ENCODE measurements around the gene LRRFIP1. TPM values are rescaled to one million over a fixed set of nuclear protein-coding genes. Genes with fewer than 3 reads are reported as not detected.

LRRFIP1 gene
- total and polyA plus RNA-seq, 8 donors: 18.4 to 55.0 (median 31.7) TPM

DNA sequence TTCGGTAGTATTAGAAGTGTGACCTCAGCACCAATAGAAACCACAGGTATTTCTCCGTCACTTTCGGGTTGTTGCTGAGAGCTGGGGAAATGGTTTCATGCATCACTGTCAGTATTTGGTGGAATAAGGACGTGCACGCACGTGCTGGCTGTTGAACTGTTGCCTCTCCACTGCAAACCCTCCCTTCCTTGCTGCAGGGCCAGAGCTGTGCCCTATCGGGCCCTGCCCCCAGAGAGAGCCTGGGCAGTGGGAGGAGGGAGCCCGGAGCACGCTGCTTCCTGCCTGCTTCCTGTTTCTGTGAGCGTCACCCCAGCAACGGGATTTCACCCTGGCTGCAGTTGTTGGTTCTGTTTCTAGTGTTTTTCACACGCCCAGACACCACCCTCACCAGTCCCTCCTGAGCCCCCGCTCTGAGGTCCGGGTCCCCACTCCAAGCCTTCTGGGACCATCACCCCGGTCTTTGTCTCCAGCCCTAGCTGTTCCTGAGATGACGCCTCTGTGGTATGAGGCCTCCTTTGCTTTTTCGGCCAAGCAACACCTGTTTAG is 47.4 kb downstream of the LRRFIP1 start:
- no peaks in the 10 kb centered on the region for H3K9me3 ChIP-seq
- FAIRE-seq: no peak
- no peaks in the 10 kb centered on the region for H3K27me3 ChIP-seq
- peaks cover 3 to 26% (median 4%) of the 10 kb centered on the region in 3 donors for H3K4me1 ChIP-seq
- 49 to 57% methylated on average over 17 of the region's 17 CpGs for WGBS, 2 donors
- peak overlapping the region; percentile 29 to 84 (median 62) for H3K27ac ChIP-seq
- H3K4me3 ChIP-seq: peak overlapping the region in 1 of 4 donors; percentile 6
- intact Hi-C loops (cut with DNase I): loop anchor here in 1 of 3 donors (5.0 kb wide), 1 partner anchor 67 kb away; no protein-coding TSS in a partner anchor
- H3K36me3 ChIP-seq: no peaks in the 10 kb centered on the region
- peak in 5 of 6 donors; percentile 55 to 80 (median 67) for DNase-seq
- TF ChIP-seq, protein P1, sequence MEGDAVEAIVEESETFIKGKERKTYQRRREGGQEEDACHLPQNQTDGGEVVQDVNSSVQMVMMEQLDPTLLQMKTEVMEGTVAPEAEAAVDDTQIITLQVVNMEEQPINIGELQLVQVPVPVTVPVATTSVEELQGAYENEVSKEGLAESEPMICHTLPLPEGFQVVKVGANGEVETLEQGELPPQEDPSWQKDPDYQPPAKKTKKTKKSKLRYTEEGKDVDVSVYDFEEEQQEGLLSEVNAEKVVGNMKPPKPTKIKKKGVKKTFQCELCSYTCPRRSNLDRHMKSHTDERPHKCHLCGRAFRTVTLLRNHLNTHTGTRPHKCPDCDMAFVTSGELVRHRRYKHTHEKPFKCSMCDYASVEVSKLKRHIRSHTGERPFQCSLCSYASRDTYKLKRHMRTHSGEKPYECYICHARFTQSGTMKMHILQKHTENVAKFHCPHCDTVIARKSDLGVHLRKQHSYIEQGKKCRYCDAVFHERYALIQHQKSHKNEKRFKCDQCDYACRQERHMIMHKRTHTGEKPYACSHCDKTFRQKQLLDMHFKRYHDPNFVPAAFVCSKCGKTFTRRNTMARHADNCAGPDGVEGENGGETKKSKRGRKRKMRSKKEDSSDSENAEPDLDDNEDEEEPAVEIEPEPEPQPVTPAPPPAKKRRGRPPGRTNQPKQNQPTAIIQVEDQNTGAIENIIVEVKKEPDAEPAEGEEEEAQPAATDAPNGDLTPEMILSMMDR (IDR thresholded peaks at IDR 0.05): no peak
- peak; percentile 81 to 91 (median 85) for ATAC-seq

- H3K27me3 ChIP-seq: no peaks in the 10 kb centered on the region
- FAIRE-seq (no peak), DNase-seq (no peak), ATAC-seq (no peak)
- intact Hi-C loops (cut with DNase I): no loop called here
- no peaks in the 10 kb centered on the region for H3K36me3 ChIP-seq
- TF ChIP-seq, protein P1 (IDR thresholded peaks at IDR 0.05): no peak
- H3K27ac ChIP-seq: peak overlapping the region; percentile 29 to 84 (median 62)
- no peaks in the 10 kb centered on the region for H3K9me3 ChIP-seq
- peak overlapping the region in 1 of 4 donors; percentile 6 for H3K4me3 ChIP-seq
- peaks cover 3 to 26% (median 4%) of the 10 kb centered on the region in 3 donors for H3K4me1 ChIP-seq
- WGBS, 2 donors: 70 to 77% methylated on average over 5 of the region's 5 CpGs
These were observed 47.9 kb downstream of the LRRFIP1 start for GRCh38 chr2:237675316-237675715.

DNA sequence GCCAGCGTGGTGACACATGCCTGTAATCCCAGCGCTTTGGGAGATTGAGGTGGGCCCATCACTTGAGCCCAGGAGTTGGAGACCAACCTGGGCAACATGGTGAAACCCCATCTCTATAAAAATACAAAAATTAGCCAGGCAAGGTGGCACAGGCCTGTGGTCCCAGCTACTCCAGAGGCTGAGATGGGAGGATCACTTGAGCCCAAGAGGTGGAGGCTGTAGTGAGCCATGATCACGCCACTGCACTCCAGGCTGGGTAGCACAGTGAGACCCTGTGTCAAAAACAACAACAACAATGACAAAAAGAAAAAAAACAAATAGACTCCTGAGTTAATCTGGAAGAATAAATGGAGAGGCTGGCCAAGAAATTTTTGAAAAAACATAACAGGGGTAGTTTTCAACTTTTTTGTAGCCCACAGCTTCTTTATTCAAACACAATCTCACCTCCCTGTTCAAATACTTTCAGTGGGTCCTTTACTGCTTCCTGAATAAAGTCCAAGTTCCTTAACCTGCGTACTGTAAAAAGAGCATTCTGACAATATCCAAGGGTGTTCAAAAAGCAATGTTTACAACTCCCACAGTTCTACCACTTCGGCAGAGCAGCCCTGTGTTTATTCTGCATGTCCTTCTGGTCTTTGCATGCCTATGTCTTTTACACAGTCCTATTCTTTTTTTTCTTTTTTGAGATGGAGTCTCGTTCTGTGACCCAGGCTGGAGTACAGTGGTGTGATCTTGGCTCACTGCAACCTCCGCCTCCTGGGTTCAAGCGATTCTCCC is 53.5 kb downstream of the LRRFIP1 start:
- H3K27ac ChIP-seq: no peak overlapping the region

GRCh38 chr2:237682151-237682550 is 54.8 kb downstream of the LRRFIP1 start:
- WGBS, 2 donors: 78 to 79% methylated on average over 7 of the region's 7 CpGs
- intact Hi-C loops (cut with DNase I): no loop called here
- Histone ChIP-seq H3K4me1 (peaks cover 0 to 7% (median 0%) of the 10 kb centered on the region in 3 donors), H3K4me3 (no peak overlapping the region), H3K36me3 (no peaks in the 10 kb centered on the region), H3K27ac (no peak overlapping the region), H3K9me3 (no peaks in the 10 kb centered on the region), H3K27me3 (no peaks in the 10 kb centered on the region)
- ATAC-seq (no peak), DNase-seq (no peak), FAIRE-seq (no peak)
- TF ChIP-seq, protein P1 (IDR thresholded peaks at IDR 0.05): no peak

More for the DNA sequence above, 53.5 kb downstream of the LRRFIP1 start:
- H3K4me3 ChIP-seq: no peak overlapping the region
- no peaks in the 10 kb centered on the region for H3K36me3 ChIP-seq
- peaks cover 0 to 9% (median 0%) of the 10 kb centered on the region in 3 donors for H3K4me1 ChIP-seq
- WGBS, 2 donors: 81 to 86% methylated on average over 8 of the region's 8 CpGs
- intact Hi-C loops (cut with DNase I): no loop called here
- H3K27me3 ChIP-seq: no peaks in the 10 kb centered on the region
- DNase-seq (no peak), FAIRE-seq (no peak), ATAC-seq (no peak)
- H3K9me3 ChIP-seq: no peaks in the 10 kb centered on the region
- TF ChIP-seq, protein P1 (IDR thresholded peaks at IDR 0.05): no peak

Data from pancreas (tissue), 10 donors.